A549 (cell line): Measurements from ENCODE around the gene CECR2. TPM values are rescaled to one million over a fixed set of nuclear protein-coding genes. Genes with fewer than 3 reads are reported as not detected.

Source experiments
- ATAC-seq, 2 experiments: fragments of 200-7000 bp in 1 of 2; fragments of >200 bp in 1 of 2; cut with Nextera tagmentation in 1 of 2; cut with Tn5 transposase in 1 of 2; 3 replicates each; pipeline versions ENCODE4 v1.8.0 to v1.9.1; 2018 to 2020; ENCODE audit warnings: mild to moderate bottlenecking in 1 of 2, moderate library complexity in 1 of 2
- CTCF ChIA-PET: fragments of 300-600 bp; sonication (Branson Sonifier 250); formaldehyde crosslinking; extraction: SDS; loops from one replicate; lab custom pipeline; 2021; ENCODE audit warnings: antibody characterized with exemption, inconsistent platforms; lab: Yijun Ruan, JAX
- POLR2A ChIA-PET: fragments of 350-600 bp; formaldehyde crosslinking; extraction: SDS; loops from one replicate; lab custom pipeline; 2021; ENCODE audit warnings: antibody characterized with exemption, inconsistent platforms; lab: Yijun Ruan, JAX
- DNase-seq, 2 experiments: peaks; one replicate each; pipeline versions ENCODE4 v3.0.0 to v3.0.0-alpha.2; 2011 to 2016; ENCODE audit warnings: low read depth in 1 of 2, low spot score in 1 of 2
- FAIRE-seq: peaks from 2 replicates; lab custom pipeline; 2011; peaks lifted over from hg19 to GRCh38; lab: Jason Lieb, UNC
- H3K27ac ChIP-seq, 2 experiments: fragments of >200 bp; sonication (Bioruptor Twin); formaldehyde crosslinking; 3 replicates each; pipeline ENCODE4 v1.5.1; 2016 to 2017
- H3K4me1 ChIP-seq: fragments of >200 bp; sonication (Bioruptor Twin); formaldehyde crosslinking; 3 replicates; pipeline ENCODE4 v1.6.1; 2016
- H3K4me2 ChIP-seq: fragments of >200 bp; sonication (Bioruptor Twin); formaldehyde crosslinking; 3 replicates; pipeline ENCODE4 v1.6.1; 2016
- H3K4me3 ChIP-seq: fragments of >200 bp; sonication (Bioruptor Twin); formaldehyde crosslinking; 3 replicates; pipeline ENCODE4 v1.5.1; 2016
- H3K9me3 ChIP-seq: fragments of >200 bp; sonication (Bioruptor Twin); formaldehyde crosslinking; 3 replicates; pipeline ENCODE4 v1.6.1; 2016
- ATOH8 ChIP-seq: fragments of 250-450 bp; sonication (Bioruptor Pico); IDR thresholded peaks from 2 replicates; pipeline ENCODE4 v1.5.0; 2020; ENCODE audit warnings: low read depth, mild to moderate bottlenecking, moderate library complexity
- BCL3 ChIP-seq: fragments of >200 bp; sonication (Bioruptor Twin); formaldehyde crosslinking; IDR thresholded peaks from 3 replicates; pipeline ENCODE4 v1.6.1; 2016
- BHLHE40 ChIP-seq: IDR thresholded peaks from 2 replicates; pipeline ENCODE4 v1.6.1; 2012; ENCODE audit warnings: low read depth, low read length, inconsistent platforms
- CEBPB ChIP-seq, 2 experiments: fragments of >200 bp in 1 of 2; sonication (Bioruptor Twin) in 1 of 2; formaldehyde crosslinking in 1 of 2; IDR thresholded peaks; 2 replicates each; pipeline ENCODE4 v1.6.1; 2012 to 2016
- CHD2 ChIP-seq: fragments of 150-350 bp; IDR thresholded peaks from 2 replicates; pipeline ENCODE4 v1.6.1; 2014; ENCODE audit warnings: low read length; ENCODE audit not compliant: partially characterized antibody
- E2F6 ChIP-seq: IDR thresholded peaks from 2 replicates; pipeline ENCODE4 v1.6.1; 2012; ENCODE audit warnings: low read depth, borderline replicate concordance
- EHF ChIP-seq: fragments of 250-450 bp; sonication (Bioruptor Pico); IDR thresholded peaks from 2 replicates; pipeline ENCODE4 v1.5.0; 2020; ENCODE audit warnings: mild to moderate bottlenecking
- ELK1 ChIP-seq: fragments of 150-350 bp; IDR thresholded peaks from 2 replicates; pipeline ENCODE4 v1.6.1; 2014; ENCODE audit warnings: low read depth, mild to moderate bottlenecking, low read length
- EP300 ChIP-seq, 2 experiments: fragments of >200 bp; sonication (Bioruptor Twin); formaldehyde crosslinking; IDR thresholded peaks; 2 replicates in 1 of 2; 3 replicates in 1 of 2; pipeline ENCODE4 v1.6.1; 2016 to 2017
- FOSB ChIP-seq: fragments of 250-450 bp; sonication (Bioruptor Pico); IDR thresholded peaks from 2 replicates; pipeline ENCODE4 v1.5.0; 2020; ENCODE audit warnings: mild to moderate bottlenecking, moderate library complexity
- FOXS1 ChIP-seq: fragments of 250-450 bp; sonication (Bioruptor Pico); IDR thresholded peaks from 2 replicates; pipeline ENCODE4 v1.5.0; 2020; ENCODE audit warnings: mild to moderate bottlenecking, moderate library complexity
- GATA3 ChIP-seq: IDR thresholded peaks from 2 replicates; pipeline ENCODE4 v1.6.1; 2012; ENCODE audit warnings: borderline replicate concordance
- HDAC2 ChIP-seq: fragments of 200-600 bp; sonication (generic); IDR thresholded peaks from 2 replicates; pipeline ENCODE4 v1.6.1; 2016
- HOXB13 ChIP-seq: fragments of 250-450 bp; sonication (Bioruptor Pico); IDR thresholded peaks from 2 replicates; pipeline ENCODE4 v1.5.0; 2020; ENCODE audit warnings: low read depth, mild to moderate bottlenecking, moderate library complexity
- JUNB ChIP-seq: fragments of >200 bp; sonication (Bioruptor Twin); formaldehyde crosslinking; IDR thresholded peaks from 2 replicates; pipeline ENCODE4 v1.6.1; 2016
- KDM5A ChIP-seq: fragments of 200-600 bp; sonication (generic); IDR thresholded peaks from 2 replicates; pipeline ENCODE4 v1.6.1; 2016; ENCODE audit warnings: antibody characterized with exemption, mild to moderate bottlenecking
- MAX ChIP-seq: IDR thresholded peaks from 2 replicates; pipeline ENCODE4 v1.6.1; 2012
- MAZ ChIP-seq: fragments of 150-350 bp; IDR thresholded peaks from 2 replicates; pipeline ENCODE4 v1.6.1; 2014; ENCODE audit warnings: antibody characterized with exemption, low read depth, low read length, borderline replicate concordance
- NPAS2 ChIP-seq: fragments of 250-450 bp; sonication (Bioruptor Pico); IDR thresholded peaks from 2 replicates; pipeline ENCODE4 v1.8.0; 2022; ENCODE audit warnings: mild to moderate bottlenecking, moderate library complexity, borderline replicate concordance
- NR3C1 ChIP-seq: fragments of >200 bp; sonication (Bioruptor Twin); formaldehyde crosslinking; IDR thresholded peaks from 3 replicates; pipeline ENCODE4 v1.6.1; 2017
- PHF8 ChIP-seq: fragments of 200-600 bp; sonication (generic); IDR thresholded peaks from 2 replicates; pipeline ENCODE4 v1.6.1; 2016; ENCODE audit warnings: low read depth, mild to moderate bottlenecking, antibody characterized with exemption, moderate library complexity, borderline replicate concordance
- POLR2AphosphoS2 ChIP-seq: conservative IDR thresholded peaks from 2 replicates; pipeline ENCODE4 v1.6.1; 2012; ENCODE audit warnings: low read length, improper control_type of control experiment, inconsistent platforms
- RARB ChIP-seq: fragments of 250-450 bp; sonication (Bioruptor Pico); IDR thresholded peaks from 2 replicates; pipeline ENCODE4 v1.8.0; 2021; ENCODE audit warnings: mild to moderate bottlenecking, moderate library complexity
- RFX5 ChIP-seq: fragments of 450-650 bp; IDR thresholded peaks from 2 replicates; pipeline ENCODE4 v1.7.1; 2014; ENCODE audit warnings: antibody characterized with exemption, mild to moderate bottlenecking, moderate library complexity
- RNF2 ChIP-seq: fragments of 200-600 bp; sonication (generic); IDR thresholded peaks from 2 replicates; pipeline ENCODE4 v1.6.1; 2016; ENCODE audit warnings: low read depth, mild to moderate bottlenecking, antibody characterized with exemption, moderate library complexity, borderline replicate concordance
- SMC3 ChIP-seq: fragments of >200 bp; sonication (Bioruptor Twin); formaldehyde crosslinking; IDR thresholded peaks from 3 replicates; pipeline ENCODE4 v1.6.1; 2018; ENCODE audit warnings: inconsistent platforms
- TFCP2L1 ChIP-seq: fragments of 250-450 bp; sonication (Bioruptor Pico); IDR thresholded peaks from 2 replicates; pipeline ENCODE4 v1.5.0; 2021; ENCODE audit warnings: mild to moderate bottlenecking
- TP53 ChIP-seq: fragments of 250-450 bp; sonication (Bioruptor Pico); IDR thresholded peaks from 2 replicates; pipeline ENCODE4 v1.5.0; 2021; ENCODE audit warnings: mild to moderate bottlenecking, moderate library complexity
- USF2 ChIP-seq: fragments of 450-650 bp; IDR thresholded peaks from 2 replicates; pipeline ENCODE4 v1.6.1; 2014; ENCODE audit warnings: antibody characterized with exemption
- ZFP36 ChIP-seq: fragments of 450-650 bp; IDR thresholded peaks from 2 replicates; pipeline ENCODE4 v1.6.1; 2014; ENCODE audit warnings: borderline replicate concordance; ENCODE audit not compliant: partially characterized antibody
- ZSCAN20 ChIP-seq: fragments of 250-450 bp; sonication (Bioruptor Pico); IDR thresholded peaks from 2 replicates; pipeline ENCODE4 v1.8.0; 2022; ENCODE audit warnings: mild to moderate bottlenecking, moderate library complexity
- WGBS: methylation state at CpG from one replicate; pipeline ENCODE4 v1.1.6; 2017; ENCODE audit errors: missing lambda C conversion rate; 5-methylcytosine and 5-hydroxymethylcytosine counted together
- polyA plus RNA-seq, 4 experiments: library from polyadenylated mRNA; depleted of rRNA in 3 of 4; stranded (reverse); fragments of >200 nt; fragmentation: RNase III in 1 of 4; extraction: RNeasy Plus Mini Kit Qiagen cat#74134 plus additional on column Dnase treatment in 1 of 4; gene quantifications; 2 replicates in 3 of 4; 3 replicates in 1 of 4; pipeline ENCODE4 v1.2.3, GENCODE V29; 2011 to 2017

CECR2 gene
- polyA plus RNA-seq, 2 of the 4 experiments (the other 2 are of a cell fraction) = 0.01 to 0.06 TPM

GRCh38 chr22:17580441-17581031 lies 211.3 kb downstream of the CECR2 start:
- Histone ChIP-seq H3K9me3 (no peaks in the 10 kb centered on the region), H3K4me3 (no peak overlapping the region), H3K4me1 (no peaks in the 10 kb centered on the region), H3K4me2 (no peak overlapping the region), H3K27ac (no peak overlapping the region)
- no peak for FAIRE-seq
- peak; percentile 47 to 64; a peak in 4 of 6 replicates for ATAC-seq
- no peak for DNase-seq
- TF ChIP-seq POLR2AphosphoS2 (no peak), HDAC2 (no peak), EP300 (IDR thresholded peaks at IDR 0.05) (no peak), TP53 (CRISPR knock-in tag) (no peak), USF2 (no peak), ELK1 (no peak), RFX5 (no peak), MAX (no peak), PHF8 (no peak), ZFP36 (no peak), HOXB13 (no peak)
- 73% methylated on average over 9 of the region's 15 CpGs for whole genome bisulfite sequencing
- POLR2A ChIA-PET = no interaction called here
- CTCF ChIA-PET = interaction anchor here (0.9 kb wide), 1 partner anchor 162 kb away, joined by 3 read pairs; no protein-coding TSS in a partner anchor

- 86% methylated on average over 14 of the region's 21 CpGs for WGBS
- ChIA-PET POLR2A (no interaction called here), CTCF (no interaction called here)
- no peaks in the 10 kb centered on the region for H3K9me3 ChIP-seq
- H3K4me1 ChIP-seq = no peaks in the 10 kb centered on the region
- TF ChIP-seq KDM5A (no peak), ZSCAN20 (CRISPR knock-in tag) (no peak)
- no peak overlapping the region for H3K27ac ChIP-seq
- H3K4me2 ChIP-seq = no peak overlapping the region
- H3K4me3 ChIP-seq = no peak overlapping the region
- DNase-seq = no peak
- FAIRE-seq = no peak
- ATAC-seq = no peak; a peak in 1 of 6 replicates
Observed at GRCh38 chr22:17581056-17581455, 211.8 kb downstream of the CECR2 start.

- ATAC-seq = no peak
- POLR2A ChIA-PET = no interaction called here
- 90% methylated on average over 9 of the region's 17 CpGs for WGBS
Observed at GRCh38 chr22:17581631-17582030, 212.4 kb downstream of the CECR2 start.

More at GRCh38 chr22:17581631-17582030, 212.4 kb downstream of the CECR2 start:
- Histone ChIP-seq H3K4me2 (no peak overlapping the region), H3K4me1 (no peaks in the 10 kb centered on the region), H3K9me3 (no peaks in the 10 kb centered on the region), H3K27ac (no peak overlapping the region), H3K4me3 (no peak overlapping the region)
- DNase-seq (no peak), FAIRE-seq (no peak)
- no peak for TF ChIP-seq TFCP2L1 (CRISPR knock-in tag)
- TF ChIP-seq E2F6 = no peak
- TF ChIP-seq ATOH8 = no peak
- TF ChIP-seq JUNB = no peak
- TF ChIP-seq NPAS2 (CRISPR knock-in tag) = no peak
- TF ChIP-seq HOXB13 = no peak
- TF ChIP-seq BCL3 = no peak
- TF ChIP-seq NR3C1 = no peak
- no peak for TF ChIP-seq SMC3
- TF ChIP-seq RARB (CRISPR knock-in tag) = no peak
- no peak for TF ChIP-seq EHF (CRISPR knock-in tag)
- TF ChIP-seq FOSB (CRISPR knock-in tag) = no peak
- TF ChIP-seq FOXS1 (CRISPR knock-in tag) = no peak
- TF ChIP-seq RNF2 = no peak
- no peak for TF ChIP-seq BHLHE40
- TF ChIP-seq USF2 = no peak
- TF ChIP-seq CEBPB (IDR thresholded peaks at IDR 0.05) = no peak
- TF ChIP-seq MAZ = no peak
- TF ChIP-seq CHD2 = no peak
- no peak for TF ChIP-seq GATA3
- CTCF ChIA-PET = interaction anchor here (0.7 kb wide), 1 partner anchor 23 kb away, joined by 3 read pairs; no protein-coding TSS in a partner anchor
